Neural progenitor cell (in vitro differentiated cells): Measurements from ENCODE around the gene C1QTNF1.

ENCODE experiments used
- EZH2 ChIP-seq: fragments of 200-600 bp; sonication (generic); IDR thresholded peaks from 2 replicates; pipeline ENCODE4 v1.6.1; 2017; ENCODE audit warnings: antibody characterized with exemption, mild to moderate bottlenecking, moderate library complexity
- EZH2phosphoT487 ChIP-seq: fragments of 200-600 bp; sonication (generic); IDR thresholded peaks from 2 replicates; pipeline ENCODE4 v1.6.1; 2017; ENCODE audit warnings: antibody characterized with exemption
- TF ChIP-seq, protein P1 (sequence below): fragments of 200-600 bp; sonication (generic); IDR thresholded peaks from 2 replicates; pipeline ENCODE4 v1.5.1; 2017; ENCODE audit warnings: antibody characterized with exemption, mild to moderate bottlenecking

DNA sequence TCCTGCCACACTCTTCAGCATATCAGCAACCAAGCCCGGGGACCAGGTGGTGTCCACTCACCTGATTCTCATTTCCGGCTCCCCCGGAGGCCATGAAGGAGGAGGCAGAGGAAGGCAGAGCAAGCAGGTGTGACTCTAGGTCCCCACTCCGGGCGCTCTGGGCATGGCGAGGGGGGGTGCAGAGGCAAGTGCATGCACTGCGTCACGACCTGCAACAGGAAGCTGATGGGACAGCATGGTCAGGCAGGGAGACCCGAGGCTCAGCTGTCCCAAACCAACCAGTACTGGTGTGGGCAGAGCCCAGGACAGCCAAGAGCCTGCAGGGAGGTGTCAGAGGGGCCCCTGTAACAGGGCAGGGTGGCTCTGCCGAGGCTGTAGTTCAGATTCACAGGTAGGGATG lies 48.6 kb downstream of the C1QTNF1 start:
- TF ChIP-seq, protein P1, sequence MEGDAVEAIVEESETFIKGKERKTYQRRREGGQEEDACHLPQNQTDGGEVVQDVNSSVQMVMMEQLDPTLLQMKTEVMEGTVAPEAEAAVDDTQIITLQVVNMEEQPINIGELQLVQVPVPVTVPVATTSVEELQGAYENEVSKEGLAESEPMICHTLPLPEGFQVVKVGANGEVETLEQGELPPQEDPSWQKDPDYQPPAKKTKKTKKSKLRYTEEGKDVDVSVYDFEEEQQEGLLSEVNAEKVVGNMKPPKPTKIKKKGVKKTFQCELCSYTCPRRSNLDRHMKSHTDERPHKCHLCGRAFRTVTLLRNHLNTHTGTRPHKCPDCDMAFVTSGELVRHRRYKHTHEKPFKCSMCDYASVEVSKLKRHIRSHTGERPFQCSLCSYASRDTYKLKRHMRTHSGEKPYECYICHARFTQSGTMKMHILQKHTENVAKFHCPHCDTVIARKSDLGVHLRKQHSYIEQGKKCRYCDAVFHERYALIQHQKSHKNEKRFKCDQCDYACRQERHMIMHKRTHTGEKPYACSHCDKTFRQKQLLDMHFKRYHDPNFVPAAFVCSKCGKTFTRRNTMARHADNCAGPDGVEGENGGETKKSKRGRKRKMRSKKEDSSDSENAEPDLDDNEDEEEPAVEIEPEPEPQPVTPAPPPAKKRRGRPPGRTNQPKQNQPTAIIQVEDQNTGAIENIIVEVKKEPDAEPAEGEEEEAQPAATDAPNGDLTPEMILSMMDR = no peak
- no peak for TF ChIP-seq EZH2
- no peak for TF ChIP-seq EZH2phosphoT487
